GM12872 (cell line): ENCODE results near the gene GPR139.

Source experiments
- CTCF ChIP-seq: IDR thresholded peaks from 3 replicates; pipeline ENCODE4 v1.5.1; 2011; ENCODE audit warnings: low read depth, mild to moderate bottlenecking, low read length, moderate library complexity; ENCODE audit not compliant: insufficient read depth

The GPR139 gene

GRCh38 chr16:20102021-20102420 is 28.3 kb upstream of the GPR139 start:
- TF ChIP-seq CTCF: no peak

- TF ChIP-seq CTCF: no peak
These were observed 25.7 kb upstream of the GPR139 start for GRCh38 chr16:20099375-20099774.

DNA sequence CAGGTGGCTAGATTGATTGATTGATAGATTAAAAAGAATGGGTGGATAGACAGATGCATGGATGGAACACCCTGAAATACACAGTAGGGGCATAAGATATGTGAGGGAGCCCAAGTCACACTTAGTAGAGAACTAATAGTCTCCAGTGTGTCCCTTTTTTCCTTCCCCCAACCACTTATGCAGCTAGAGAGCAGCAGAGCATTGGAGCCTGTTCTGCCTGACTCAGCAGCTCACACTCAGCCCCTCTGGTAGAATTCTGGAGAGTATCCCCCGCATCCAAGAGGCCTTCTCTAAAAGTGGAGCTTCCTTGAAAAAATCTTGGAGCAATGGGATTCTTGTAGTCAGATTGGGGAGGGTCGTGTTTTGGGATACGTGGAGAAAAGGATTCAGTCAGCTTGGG is 20.5 kb upstream of the GPR139 start:
- TF ChIP-seq CTCF: no peak

- TF ChIP-seq CTCF: no peak
These were observed 15.7 kb upstream of the GPR139 start for GRCh38 chr16:20089246-20089965.

DNA sequence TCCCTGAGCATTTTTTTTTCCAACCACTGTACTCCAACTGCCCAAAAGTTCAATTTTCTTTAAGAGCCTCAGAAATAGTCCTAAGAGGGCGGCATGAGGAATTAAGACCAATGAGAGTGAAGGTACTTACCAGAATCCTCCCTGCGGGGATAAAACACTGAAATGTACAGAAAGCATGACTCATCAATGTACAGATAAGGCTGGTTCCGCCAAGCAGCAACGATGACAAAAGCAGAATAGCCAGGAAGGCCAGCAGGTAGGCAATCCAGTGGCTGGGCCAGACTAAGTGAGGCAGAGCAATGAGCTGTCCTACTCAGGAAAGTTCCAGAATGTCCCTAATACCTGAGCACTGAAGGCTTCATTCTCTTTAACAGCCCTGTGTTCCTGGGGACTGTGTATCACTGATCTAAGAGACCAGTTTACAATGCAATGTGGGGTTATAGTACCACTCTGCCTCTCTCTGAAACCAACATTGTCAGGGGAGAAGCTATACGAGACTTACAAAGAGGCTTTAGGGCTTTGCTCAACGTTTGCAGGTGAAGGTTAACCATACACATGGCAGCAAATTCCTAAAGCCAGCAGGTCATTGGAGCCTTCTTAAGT is 11.0 kb upstream of the GPR139 start:
- no peak for TF ChIP-seq CTCF

- no peak for TF ChIP-seq CTCF
These were observed 5.4 kb upstream of the GPR139 start for GRCh38 chr16:20079106-20079505.

DNA sequence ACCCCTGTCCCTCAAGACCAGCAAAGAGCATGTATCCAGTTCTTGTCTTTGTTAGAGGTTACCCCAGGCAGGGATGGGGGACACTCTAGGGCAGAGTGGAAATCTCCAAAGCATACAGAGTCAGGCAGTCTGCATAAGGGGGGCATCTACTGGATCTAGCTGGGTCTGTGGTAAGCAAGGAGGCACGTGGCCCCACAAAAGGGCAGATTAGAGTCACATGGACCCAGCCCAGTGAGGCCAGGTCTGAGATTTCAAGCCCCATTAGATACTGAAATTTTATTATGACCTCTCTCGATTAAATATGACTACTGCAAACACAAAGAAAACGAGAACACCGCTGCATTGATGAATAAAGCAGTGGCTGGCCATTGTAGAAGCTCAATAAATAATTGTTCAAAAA is 1.6 kb upstream of the GPR139 start:
- TF ChIP-seq CTCF: no peak
